ENCODE data around the gene ADGRL2. TPM values are rescaled to one million over a fixed set of nuclear protein-coding genes. Genes with fewer than 3 reads are reported as not detected.

ADGRL2 gene
- polyA plus RNA-seq, 3 donors = not detected

DNA sequence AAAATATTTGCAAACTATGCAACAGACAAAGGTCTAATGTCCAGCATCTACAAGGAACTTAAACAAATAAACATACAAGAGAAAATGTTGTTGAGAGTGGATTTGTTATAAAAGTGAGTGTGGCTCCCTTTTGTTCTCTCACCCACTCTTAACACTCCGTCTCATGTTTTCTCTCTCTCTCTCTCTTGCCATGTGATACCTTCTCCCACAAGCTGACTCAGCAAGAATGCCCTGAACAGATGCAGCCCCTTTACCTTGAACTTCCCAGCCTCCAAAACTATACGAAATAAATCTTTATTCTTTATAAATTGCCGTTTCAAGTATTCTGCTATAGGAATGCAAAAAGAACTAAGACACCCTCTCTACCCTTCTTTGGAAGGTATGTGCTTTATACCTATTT, 234.1 kb downstream of the ADGRL2 start:
- Histone ChIP-seq H3K36me3 (replicated peaks in 1 of 2; ENCODE audit: control insufficient read depth in 1 of 2, insufficient read depth in 2 of 2, low read length in 2 of 2) (no peaks in the 10 kb centered on the region), H3K27ac (ENCODE audit: low read depth in 1 of 2, low read length in 2 of 2) (no peak overlapping the region), H4K20me1 (ENCODE audit: insufficient read depth, low read length) (no peaks in the 10 kb centered on the region), H3K4me2 (replicated peaks; ENCODE audit: extremely low read depth, low read length, poor library complexity, severe bottlenecking) (no peak overlapping the region), H3K9ac (ENCODE audit: insufficient read depth, low read length, poor library complexity, severe bottlenecking) (no peak overlapping the region), H3K4me1 (ENCODE audit: control insufficient read depth in 1 of 2, insufficient read depth in 2 of 2, low read length in 2 of 2) (no peaks in the 10 kb centered on the region), H3K9me3 (replicated peaks in 1 of 2; ENCODE audit: control insufficient read depth in 1 of 2, insufficient read depth in 1 of 2, low read length in 2 of 2) (peaks cover 0 to 1% of the 10 kb centered on the region in 2 donors), H3K27me3 (ENCODE audit: control insufficient read depth in 2 of 2, insufficient read depth in 2 of 2, low read length in 2 of 2) (no peaks in the 10 kb centered on the region), H3K4me3 (replicated peaks in 1 of 3; ENCODE audit: low read depth in 2 of 3, low read length in 3 of 3) (no peak overlapping the region), H3K79me2 (ENCODE audit: insufficient read depth, low read length) (no peaks in the 10 kb centered on the region), H2AFZ (ENCODE audit: insufficient read depth, low read depth, low read length, poor library complexity, severe bottlenecking) (no peak overlapping the region)
- DNase-seq = no peak
- intact Hi-C loops (cut with micrococcal nuclease) = no loop called here
- TF ChIP-seq, protein P1, sequence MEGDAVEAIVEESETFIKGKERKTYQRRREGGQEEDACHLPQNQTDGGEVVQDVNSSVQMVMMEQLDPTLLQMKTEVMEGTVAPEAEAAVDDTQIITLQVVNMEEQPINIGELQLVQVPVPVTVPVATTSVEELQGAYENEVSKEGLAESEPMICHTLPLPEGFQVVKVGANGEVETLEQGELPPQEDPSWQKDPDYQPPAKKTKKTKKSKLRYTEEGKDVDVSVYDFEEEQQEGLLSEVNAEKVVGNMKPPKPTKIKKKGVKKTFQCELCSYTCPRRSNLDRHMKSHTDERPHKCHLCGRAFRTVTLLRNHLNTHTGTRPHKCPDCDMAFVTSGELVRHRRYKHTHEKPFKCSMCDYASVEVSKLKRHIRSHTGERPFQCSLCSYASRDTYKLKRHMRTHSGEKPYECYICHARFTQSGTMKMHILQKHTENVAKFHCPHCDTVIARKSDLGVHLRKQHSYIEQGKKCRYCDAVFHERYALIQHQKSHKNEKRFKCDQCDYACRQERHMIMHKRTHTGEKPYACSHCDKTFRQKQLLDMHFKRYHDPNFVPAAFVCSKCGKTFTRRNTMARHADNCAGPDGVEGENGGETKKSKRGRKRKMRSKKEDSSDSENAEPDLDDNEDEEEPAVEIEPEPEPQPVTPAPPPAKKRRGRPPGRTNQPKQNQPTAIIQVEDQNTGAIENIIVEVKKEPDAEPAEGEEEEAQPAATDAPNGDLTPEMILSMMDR (IDR thresholded peaks at IDR 0.05) = no peak
- Mint-ChIP-seq H3K9me3 (peaks cover 0 to 4% (median 3%) of the 10 kb centered on the region in 7 donors), H3K36me3 (no peaks in the 10 kb centered on the region), H3K27me3 (ENCODE audit: low read depth in 3 of 3) (no peaks in the 10 kb centered on the region), H3K27ac (no peak overlapping the region), H3K4me3 (no peak overlapping the region), H3K4me1 (no peaks in the 10 kb centered on the region)
- 80% methylated on average over 1 of the region's 3 CpGs for WGBS (ENCODE audit: insufficient coverage)

Measured in CD14-positive monocyte (primary cell).